GM21723 (cell line): ENCODE measurements around the gene INPP1.
"Not testable (repeated sequence)": the region's sequence is repeated elsewhere in the genome, so short reads cannot be mapped to it uniquely, and the experiment has no call there.

Experiments used
- ATAC-seq: cut with Tn5 transposase; IDR thresholded peaks from one replicate; pipeline ENCODE4 v1.9.1; 2021; ENCODE audit warnings: mild to moderate bottlenecking, moderate library complexity; ENCODE audit not compliant: unreplicated experiment

Gene INPP1

GRCh38 chr2:190333395-190333794 lies 10.0 kb upstream of the INPP1 start:
- ATAC-seq = no peak

GRCh38 chr2:190333928-190334327 lies 9.5 kb upstream of the INPP1 start:
- no peak for ATAC-seq

- ATAC-seq = no peak
Observed at GRCh38 chr2:190334479-190335224, 8.7 kb upstream of the INPP1 start.

GRCh38 chr2:190335225-190335559 lies 8.2 kb upstream of the INPP1 start:
- no peak for ATAC-seq

GRCh38 chr2:190335584-190335983 lies 7.8 kb upstream of the INPP1 start:
- ATAC-seq = not testable (repeated sequence)

GRCh38 chr2:190336420-190336819 lies 7.0 kb upstream of the INPP1 start:
- ATAC-seq = no peak

- ATAC-seq = no peak
Observed at GRCh38 chr2:190338453-190338852, 4.9 kb upstream of the INPP1 start.

GRCh38 chr2:190339394-190339793 lies 4.0 kb upstream of the INPP1 start:
- ATAC-seq = no peak

- ATAC-seq = no peak
Observed at GRCh38 chr2:190340369-190340768, 3.0 kb upstream of the INPP1 start.

- ATAC-seq = no peak
Observed at GRCh38 chr2:190342611-190343010, 778 bp upstream of the INPP1 start.

GRCh38 chr2:190343089-190343535 lies 277 bp upstream of the INPP1 start:
- no peak for ATAC-seq

GRCh38 chr2:190344276-190344827 lies 963 bp downstream of the INPP1 start:
- peak; percentile 82 for ATAC-seq

- no peak for ATAC-seq
Observed at GRCh38 chr2:190350371-190350770, 7.0 kb downstream of the INPP1 start.

- ATAC-seq = no peak
Observed at GRCh38 chr2:190351955-190352354, 8.6 kb downstream of the INPP1 start.

- no peak for ATAC-seq
Observed at GRCh38 chr2:190352668-190353536, 9.5 kb downstream of the INPP1 start.

- ATAC-seq = no peak
Observed at GRCh38 chr2:190353537-190353899, 10.1 kb downstream of the INPP1 start.

- no peak for ATAC-seq
Observed at GRCh38 chr2:190354003-190354690, 10.8 kb downstream of the INPP1 start.

- no peak for ATAC-seq
Observed at GRCh38 chr2:190355968-190356644, 12.7 kb downstream of the INPP1 start.

- ATAC-seq = no peak
Observed at GRCh38 chr2:190357600-190357999, 14.2 kb downstream of the INPP1 start.

GRCh38 chr2:190358655-190359448 lies 15.5 kb downstream of the INPP1 start:
- ATAC-seq = not testable (repeated sequence)
